HT-29 (cell line): ENCODE data around the gene OGFOD1. TPM values are rescaled to one million over a fixed set of nuclear protein-coding genes. Genes with fewer than 3 reads are reported as not detected.
A peak's percentile ranks its signal among the peaks of the same experiment; 100 is the strongest.

Source experiments
- DNase-seq: peaks from one replicate; pipeline ENCODE4 v3.0.0-alpha.2; 2015; ENCODE audit warnings: low spot score
- total RNA-seq: library from RNA; depleted of rRNA; stranded (reverse); fragments of >200 nt; shearing (Covaris generic); gene quantifications from 2 replicates; pipeline ENCODE4 v1.2.3, GENCODE V29; 2014; rRNA removed

The OGFOD1 gene
- 34.2 and 43.2 TPM in 2 replicates for total RNA-seq

DNA sequence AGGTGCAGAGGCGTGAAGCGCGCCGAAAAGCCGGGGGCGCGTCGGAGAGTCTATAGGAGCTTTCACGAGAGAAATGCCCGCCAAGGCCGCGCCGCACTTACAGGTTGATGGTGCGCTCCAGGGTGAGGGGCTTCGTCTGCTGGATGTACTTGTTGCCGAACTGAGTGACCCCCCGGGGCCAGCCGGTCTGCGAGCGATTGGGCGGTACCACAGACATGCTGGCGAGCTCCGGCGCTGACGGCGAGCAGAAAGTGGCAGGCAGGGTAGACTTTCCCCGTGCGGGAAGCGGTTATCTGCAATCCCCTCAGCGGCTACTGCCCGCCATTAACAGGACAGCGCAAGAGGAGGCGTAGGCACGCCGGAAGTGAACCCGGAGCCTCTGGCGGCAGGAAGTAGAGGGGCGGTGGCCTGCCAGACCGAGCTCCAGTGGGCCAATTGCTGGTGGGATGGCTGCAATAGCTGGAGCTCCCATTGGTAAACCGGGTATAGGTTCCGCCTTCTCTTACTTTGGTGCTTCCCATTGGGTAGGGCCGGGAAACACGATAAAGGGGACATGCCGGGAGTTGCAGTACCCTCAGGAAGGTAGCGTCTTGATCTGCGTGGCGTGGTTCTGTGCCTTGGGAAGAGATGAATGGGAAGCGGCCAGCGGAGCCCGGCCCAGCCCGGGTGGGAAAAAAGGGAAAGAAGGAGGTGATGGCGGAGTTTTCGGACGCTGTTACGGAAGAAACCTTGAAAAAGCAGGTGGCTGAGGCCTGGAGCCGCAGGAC is at the start of gene OGFOD1, which contains the start of gene NUDT21:
Gene OGFOD1 (plus strand): TSS at position 569 of the 767 bp plus-strand sequence. CDS start 59 bp downstream, at position 628.
Gene NUDT21 (minus strand): TSS at position 347 of the 767 bp plus-strand sequence. CDS start 130 bp downstream, at position 217.
- peak; percentile 95 for DNase-seq

DNA sequence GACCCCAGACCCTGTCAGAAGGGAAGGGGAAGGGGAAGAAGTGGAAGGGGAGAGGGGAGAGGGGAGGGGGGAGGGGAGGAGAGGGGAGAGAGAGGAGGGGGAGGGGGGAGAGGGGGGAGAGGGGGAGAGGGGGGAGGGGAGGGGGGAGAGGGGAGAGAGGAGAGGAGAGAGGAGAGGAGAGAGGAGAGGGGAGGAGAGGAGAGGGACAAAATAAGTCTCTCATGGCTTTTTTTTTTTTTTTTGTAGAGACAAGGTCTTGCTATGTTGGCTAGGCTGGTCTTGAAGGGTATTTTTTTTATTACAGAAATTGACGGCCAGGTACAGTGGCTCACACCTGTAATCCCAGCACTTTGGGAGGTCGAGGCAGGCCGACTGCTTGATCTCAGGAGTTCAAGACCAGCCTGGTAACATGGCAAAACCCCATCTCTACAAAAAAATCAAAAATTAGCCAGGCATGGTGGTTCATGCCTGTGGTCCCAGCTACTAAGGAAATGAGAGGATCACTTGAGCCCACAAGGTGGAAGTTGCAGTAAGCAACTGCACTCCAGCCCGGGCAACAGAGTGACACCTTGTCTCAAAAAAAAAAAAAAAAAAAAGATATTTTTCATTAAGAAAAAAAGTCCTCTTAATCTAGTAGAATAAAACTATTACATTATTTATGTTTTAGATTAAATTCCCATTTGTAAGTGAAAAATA is 45.2 kb upstream of the OGFOD1 start:
- DNase-seq: no peak

DNA sequence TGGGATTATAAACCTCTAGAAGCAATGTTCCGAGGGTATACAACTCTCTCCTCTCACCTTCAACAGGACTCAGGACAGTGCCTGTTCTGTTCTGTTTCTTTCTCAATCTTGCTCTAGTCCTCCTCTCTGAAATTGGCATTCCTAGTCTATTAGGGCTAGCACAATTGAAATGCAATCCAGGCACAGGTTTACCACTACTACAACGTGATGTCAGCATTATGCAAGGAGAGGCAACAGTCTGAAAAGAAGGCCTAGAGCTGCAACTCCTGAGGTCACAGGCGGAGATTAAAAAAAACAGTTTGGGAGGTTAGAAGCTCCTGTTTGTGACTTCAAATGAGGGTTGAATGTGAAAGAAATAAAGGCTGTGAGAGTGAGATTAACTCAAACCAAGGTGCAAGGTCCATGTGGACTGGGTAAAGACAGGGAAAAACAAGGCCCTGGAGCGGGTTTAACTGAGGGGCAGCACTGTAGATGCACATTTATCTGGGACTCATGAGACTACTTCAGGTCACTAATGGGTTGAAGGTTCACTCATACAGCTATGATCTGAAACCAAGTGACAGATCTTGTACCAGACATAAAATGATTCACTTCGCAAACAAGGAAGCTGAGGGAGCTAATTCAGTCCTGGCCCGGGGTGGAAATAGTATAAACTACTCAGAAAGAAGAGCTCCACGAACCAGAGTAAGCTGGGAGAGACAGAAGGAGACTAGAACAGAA is 42.8 kb upstream of the OGFOD1 start:
- DNase-seq: peak; percentile 62

DNA sequence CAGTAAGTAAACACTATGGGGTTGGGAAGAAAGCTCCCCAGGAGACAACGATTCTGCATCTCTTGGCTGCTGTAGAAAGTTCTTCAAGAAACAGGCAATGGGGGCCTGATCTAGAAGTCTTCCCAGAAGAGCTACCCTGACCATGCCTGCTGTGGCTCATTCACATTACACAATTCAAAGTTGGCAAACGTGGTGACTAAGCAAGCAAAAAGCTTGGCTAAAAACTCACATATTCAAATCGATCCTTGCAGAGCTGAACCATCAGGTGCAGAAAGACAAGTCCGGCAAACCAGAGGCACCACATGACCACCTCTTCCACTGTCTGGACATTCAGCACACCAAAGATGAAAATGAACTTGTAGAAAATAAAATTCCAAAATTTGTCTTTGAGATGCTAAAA is 42.2 kb upstream of the OGFOD1 start:
- DNase-seq: peak; percentile 44

DNA sequence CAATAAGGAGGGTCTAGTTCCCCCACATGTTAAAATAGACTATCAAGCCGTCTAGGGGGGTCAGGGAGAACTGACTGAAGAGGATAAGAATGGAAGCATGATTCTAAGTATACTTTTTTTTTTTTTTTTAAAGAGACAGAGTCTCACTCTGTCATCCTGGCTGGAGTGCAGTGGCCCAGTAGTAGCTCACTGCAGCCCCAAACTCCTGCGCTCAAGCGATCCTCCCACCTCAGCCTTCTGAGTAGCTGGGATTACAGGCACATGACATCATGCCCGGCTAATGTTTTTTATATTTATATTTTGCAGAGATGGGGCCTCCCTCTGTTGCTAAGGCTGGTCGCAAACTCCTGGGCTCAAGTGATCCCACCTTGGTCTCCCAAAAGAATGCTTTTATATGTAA is 40.2 kb upstream of the OGFOD1 start:
- no peak for DNase-seq

DNA sequence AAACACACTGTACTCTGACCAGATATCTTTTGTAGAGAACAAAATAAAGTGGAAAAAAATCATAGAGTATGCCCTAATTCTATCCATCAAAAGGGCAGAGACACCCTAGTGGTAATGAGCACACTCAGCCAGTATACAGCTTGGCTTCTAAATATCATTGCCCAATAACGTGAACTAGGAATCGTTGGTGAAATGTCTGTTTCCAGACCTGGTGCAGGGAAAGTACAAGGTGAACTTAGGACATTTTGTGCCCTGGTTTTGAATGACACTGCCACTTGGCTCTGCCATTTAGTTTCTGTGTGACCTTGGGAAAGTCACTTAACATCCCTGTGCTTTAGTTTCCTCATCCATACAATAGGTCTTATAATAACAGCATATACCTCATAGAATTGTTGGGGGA is 39.7 kb upstream of the OGFOD1 start:
- DNase-seq: no peak

DNA sequence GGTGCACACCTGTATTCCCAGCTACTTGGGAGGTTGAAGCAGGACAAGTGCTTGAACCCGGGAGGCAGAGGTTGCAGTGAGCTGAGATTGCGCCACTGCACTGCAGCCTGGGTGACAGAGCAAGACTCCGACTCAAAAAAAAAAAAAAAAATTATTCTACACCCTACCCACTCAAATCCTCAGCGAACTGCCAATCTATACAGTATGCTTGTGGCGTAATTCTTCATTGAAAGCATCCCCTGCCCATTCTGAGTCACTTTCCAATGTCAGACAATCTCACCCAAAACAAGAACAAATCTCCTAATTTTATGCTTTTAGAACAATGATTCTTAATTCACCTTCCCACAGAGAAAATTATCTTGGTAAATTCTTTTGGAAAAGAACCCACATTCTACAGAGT is 38.0 kb upstream of the OGFOD1 start:
- DNase-seq: no peak

DNA sequence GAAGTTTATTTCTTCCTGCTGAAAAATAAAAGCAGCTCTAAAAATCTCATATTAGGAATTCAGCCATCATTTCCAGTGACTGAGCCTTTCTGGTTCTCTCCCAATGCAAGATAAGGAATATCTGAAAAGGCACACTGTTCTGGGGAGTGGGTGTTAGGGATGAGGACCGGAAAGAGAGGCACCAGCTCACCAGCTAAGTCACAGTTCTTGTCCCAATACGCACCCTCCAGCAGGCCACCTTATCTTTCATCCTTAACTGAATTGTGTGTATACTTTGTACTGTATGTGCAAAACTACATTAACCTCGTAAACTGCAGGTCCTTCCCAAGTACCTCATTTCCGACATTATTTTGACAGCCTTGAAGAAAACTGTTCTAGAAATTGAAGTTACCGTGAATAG is 37.0 kb upstream of the OGFOD1 start:
- no peak for DNase-seq

DNA sequence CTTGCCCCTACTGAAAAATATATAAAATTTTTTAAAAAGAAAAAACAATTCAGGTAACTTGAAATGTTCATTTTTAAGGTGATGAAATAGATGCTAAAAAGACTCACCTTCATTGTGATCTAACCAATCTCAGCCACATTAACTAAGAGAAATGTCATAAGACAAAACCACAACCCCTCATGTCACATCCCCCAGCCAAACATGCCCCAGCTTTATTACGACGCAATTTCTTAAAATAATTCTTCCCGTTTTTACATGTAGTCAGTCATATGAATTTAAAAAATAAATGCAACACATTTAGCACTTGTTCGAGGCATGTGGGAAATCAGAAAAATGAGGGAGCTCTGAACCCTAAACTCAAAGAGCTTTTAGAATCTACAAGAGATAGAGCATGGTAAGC is 35.5 kb upstream of the OGFOD1 start:
- no peak for DNase-seq

DNA sequence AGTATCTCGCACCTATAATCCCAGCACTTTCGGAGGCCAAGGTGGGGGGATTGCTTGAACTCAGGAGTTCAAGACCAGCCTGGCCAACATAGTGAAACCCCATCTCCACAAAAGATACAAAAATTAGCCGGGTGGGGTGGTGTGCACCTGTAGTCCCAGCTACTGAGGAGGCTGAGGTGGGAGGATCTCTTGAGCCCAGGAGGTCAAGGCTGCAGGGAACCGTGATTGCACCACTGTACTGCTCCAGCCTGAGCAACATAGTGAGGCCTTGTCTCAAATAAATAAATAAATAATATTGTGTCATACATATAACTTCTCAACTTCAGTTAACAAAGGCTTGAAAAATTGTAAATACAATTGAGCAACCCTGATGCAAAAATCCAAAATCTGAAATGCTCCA is 34.2 kb upstream of the OGFOD1 start:
- DNase-seq: no peak

DNA sequence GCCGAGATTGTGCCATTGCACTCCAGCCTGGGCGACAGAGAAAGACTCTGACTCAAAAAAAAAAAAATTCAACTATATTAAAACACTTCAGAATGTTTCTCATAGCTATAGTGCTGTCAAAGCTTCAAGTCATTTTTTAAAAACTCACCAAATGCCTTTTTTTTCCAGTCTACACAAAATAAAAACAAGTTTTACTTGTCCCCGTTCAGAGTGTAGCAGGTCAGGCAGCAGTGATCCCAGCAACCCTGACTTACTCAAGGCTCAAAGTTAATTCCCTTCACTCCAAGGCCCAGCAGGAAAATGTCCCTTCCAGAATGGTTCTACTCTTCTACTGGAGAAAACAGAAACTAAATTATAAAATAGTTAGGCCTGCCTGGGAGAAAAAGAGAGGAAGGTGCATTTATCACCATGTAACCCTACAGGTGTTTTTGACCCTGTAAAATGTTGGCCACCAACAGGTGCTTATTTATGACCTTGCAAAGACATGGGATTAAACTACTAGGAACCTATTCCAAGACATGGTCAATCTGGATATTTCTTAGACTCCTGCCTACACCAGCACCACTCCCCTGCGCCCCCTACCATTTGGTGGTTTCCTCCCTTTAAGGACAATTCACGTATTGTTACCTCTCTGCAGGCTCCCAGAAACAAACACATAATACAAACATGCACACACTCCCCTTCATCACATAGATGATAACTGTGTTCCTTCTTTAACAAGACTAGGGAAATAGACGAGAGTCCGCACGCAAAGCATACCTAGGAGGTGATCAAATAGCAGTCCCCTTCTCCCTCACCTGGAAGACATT is 31.4 kb upstream of the OGFOD1 start:
- no peak for DNase-seq

DNA sequence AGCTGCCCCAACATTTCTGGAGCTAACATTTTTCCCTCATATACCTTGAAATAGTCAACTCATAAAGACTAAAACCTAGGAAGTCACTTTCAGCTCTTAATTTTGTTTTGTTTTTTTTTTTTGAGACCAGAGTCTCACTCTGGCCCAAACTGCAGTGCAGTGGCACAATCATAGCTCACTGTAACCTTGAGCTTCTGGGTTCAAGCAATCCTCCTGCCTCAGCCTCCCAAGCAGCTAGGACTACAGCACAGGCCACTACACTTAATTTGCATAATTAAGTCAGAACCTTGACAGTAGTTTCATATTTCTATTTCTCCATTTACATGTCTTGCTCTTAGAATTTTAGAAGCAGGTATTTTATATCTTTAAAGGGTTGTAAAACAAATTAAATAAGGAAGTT is 30.7 kb upstream of the OGFOD1 start:
- DNase-seq: no peak

DNA sequence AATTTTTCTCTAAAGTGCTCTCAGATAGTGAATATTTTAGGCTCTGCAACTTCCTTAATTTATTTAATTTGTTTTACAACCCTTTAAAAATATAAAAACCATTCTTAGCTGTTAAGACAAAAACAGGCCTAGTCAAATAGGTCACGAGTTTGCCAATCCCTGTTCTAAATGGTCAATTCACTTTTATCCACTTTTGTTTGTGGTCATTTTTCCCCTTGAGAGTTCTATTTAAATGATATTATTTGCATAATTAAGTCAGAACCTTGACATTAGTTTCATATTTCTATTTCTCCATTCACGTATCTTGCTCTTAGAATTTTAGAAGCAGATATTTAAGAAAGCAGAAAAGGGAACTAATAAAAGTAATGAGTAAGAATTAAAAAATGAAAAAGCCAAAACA is 30.0 kb upstream of the OGFOD1 start:
- no peak for DNase-seq

DNA sequence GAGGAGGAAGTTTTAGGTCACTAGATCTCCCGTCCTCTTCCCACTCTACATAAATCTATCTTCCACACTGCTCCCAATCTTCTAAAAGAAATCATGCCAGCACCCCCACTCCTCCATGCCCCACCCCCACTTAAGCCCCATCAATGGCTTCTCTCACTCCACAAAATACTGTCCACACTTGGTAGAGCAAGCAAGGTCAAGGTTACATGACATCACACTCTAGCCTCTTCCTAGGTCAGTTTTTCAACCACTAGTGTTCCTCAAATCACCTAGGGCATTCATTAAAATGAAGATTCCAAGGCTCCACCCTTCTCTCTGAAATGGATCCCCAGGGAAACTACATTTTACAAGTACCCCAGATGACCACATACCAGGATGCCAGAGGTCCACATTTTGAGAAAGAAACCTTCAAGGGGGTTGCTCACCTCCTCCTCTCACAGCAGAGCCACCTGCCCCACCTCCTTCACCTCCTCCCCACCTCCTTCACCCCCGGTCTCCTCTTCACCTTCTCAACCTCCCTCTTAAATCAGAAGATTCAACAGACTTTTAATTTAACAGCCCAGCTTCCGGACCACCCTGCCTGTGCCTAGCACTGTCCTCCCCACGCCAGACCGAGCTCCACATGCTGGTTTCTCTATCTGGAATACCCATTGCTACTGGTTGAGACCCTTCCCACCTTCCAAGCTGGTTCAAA is 29.2 kb upstream of the OGFOD1 start:
- DNase-seq: no peak

DNA sequence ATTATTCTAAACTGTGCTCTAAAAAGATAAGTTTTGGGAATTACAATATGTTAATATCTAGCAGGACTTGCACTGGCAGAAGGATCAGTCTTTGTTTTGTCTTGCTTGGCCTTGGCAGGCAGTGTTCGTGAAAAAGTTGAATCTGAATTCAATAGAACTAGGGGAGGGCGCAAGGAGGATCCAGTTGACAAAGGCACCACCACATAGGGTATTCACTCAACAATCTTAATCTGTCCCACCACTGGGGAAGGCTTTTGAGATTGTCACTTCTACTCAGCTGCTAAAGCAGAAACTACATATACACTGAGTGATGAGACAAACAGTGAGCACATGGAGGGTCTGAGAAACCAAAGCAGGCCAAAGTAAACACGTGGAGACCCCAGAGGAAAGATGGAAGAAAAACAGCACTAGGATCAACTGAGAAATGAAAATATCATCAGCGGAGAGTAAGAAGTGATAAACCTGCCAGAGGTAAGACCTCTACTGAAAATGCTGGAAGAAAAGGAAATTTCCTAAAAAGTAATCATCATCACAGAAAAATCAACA is 28.4 kb upstream of the OGFOD1 start:
- DNase-seq: no peak

DNA sequence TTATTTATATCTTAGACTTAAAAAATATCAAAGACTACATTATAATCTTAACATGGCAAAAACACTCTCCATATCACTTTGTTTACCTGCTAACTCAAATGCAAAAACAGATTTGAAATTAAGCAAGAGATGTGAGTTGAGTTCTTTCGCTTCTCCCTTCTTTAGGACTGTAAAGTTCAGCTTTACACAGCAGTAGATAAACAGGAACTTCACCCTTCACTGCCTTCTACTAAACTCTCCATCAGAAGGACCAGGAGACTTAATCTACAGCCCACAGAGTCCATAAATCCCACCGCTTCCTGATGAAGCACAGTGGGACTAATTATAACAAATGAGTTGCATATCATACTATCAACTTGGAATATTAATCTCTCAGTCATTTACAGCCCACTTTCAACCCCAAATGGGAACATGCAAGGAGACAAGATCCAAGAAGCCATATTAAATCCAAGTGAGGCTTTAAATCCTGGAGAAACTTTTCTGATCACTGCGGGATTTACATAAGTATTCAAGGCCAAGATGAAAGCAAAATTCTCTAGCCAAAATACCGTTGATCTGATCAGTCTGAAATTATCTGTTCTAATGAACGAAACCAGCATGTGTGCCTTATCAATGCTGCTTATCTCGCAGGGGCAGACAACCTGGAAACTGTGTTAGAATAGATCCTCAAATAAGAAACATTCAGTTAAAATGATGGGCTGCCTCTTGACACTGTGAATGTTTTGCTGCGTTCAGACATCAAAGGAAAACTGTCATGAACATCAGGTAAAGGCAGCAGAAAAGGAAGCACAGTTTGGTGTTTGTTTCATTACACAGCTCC is 27.6 kb upstream of the OGFOD1 start:
- DNase-seq: peak; percentile 19

DNA sequence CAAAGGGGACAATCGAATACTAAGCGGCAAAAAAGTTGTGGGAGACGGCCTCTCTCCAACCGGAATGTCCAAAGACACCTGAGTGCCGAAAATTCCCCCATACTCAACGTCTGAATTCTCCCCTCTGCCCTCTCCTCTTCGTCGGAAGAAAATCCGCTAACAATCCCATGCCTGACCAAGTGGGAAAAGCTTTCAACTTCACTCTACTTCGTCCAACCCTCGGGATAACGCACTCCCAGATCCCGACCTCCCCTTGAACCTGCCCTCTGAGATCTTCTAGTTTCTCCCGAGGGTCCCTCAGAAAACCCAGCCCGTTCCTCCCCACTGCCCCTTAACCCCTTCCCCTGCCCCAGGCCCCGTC is 27.0 kb upstream of the OGFOD1 start:
- peak; percentile 16 for DNase-seq

DNA sequence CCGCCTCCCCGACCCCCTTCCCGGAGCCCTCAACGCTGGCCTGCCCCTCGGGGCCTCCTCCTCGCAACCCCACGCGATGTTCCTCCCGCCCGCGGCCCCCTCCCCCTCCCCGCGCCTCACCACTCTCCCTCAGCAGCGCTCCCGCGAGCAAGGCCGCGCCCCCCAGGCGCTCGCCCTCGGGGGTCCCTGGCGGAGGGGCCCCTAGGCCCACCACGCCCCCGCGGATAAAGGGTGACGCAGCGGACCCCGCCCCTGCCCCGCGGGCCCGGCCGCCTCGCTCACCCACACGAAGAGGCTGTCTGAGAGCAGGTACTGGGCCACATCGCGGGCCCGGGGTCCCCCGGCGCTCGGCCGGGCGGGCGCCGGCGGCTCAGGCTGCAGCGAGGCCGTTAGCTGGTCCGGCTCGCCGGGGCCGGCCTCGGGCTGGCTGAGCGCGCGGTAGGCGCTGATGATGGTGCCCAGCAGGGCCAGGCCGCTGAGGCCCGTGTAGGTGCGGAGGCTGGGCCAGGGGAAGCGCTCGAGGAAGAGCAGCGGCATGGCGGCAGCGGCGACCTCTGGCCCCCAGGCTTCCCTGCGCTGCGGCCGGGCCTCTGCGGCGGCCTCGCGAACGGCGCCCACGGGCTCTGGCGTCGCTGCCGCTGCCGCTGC is 26.4 kb upstream of the OGFOD1 start:
- peak; percentile 23 for DNase-seq

DNA sequence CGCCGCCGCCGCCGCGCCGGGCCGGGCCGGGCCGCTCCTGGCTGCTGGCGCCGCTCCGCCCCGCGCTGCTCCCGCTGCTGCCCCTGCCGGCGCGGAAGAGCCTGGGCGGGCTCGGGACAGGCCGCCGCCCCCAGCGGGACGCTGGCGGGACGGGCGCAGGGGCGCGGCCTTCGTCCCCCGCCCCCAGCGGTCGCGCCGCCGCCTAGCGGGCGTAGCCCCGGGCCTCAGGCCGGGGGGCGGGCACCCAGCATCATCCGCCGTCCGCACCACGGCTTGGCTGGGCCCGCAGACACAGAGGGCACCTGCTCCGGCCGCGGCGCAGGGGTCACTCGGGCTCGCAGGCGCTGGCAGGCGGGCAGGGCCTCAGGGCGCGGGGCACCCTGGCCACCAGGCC is 25.9 kb upstream of the OGFOD1 start, which contains the start of gene AMFR:
Gene AMFR (minus strand): TSS at position 107 of the 394 bp plus-strand sequence. CDS start 218 bp downstream, outside the sequence.
- DNase-seq: peak; percentile 75
